Measurements from ENCODE around the gene ANKRD28. TPM values are rescaled to one million over a fixed set of nuclear protein-coding genes. Genes with fewer than 3 reads are reported as not detected.

Gene ANKRD28
- total RNA-seq, 1 experiment from 2014 or later = 47.5 TPM

DNA sequence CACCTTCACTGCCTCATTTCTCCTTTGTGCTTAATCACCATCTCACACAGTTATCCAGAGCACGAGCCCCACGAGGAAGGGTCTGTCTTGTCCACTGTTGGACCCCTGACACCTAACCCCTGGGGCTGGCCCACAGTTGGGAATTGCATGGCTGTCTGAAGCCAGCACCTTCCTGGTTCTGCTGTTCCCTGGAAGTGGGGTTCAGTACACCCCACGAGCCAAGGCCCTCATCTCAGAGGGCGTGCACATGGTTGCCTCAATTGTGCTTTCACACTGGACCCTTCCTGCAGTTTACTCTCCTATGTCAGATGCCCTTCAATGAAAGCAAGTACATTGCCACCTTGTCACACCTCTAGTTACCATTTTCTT is 165.6 kb downstream of the ANKRD28 start:
- CTCF ChIA-PET = no interaction called here
- Histone ChIP-seq H3K27me3 (ENCODE audit: insufficient read depth, low read length) (no peaks in the 10 kb centered on the region), H3K9me2 (ENCODE audit: insufficient read depth) (0 out of 2 replicates have a peak, but pooled peaks cover 2% of the 10 kb centered on the region), H3K4me2 (ENCODE audit: low read length) (0 out of 2 replicates have a peak overlapping the region, but pooled peaks have one; percentile 58), H3K27ac (ENCODE audit: low read depth, low read length) (no peak overlapping the region), H4K20me1 (ENCODE audit: insufficient read depth) (no peaks in the 10 kb centered on the region), H3K36me3 (ENCODE audit: control insufficient read depth in 1 of 2, insufficient read depth in 2 of 2, low read length in 2 of 2) (no peaks in the 10 kb centered on the region), H3K9me3 (ENCODE audit: control insufficient read depth in 1 of 2, insufficient read depth in 1 of 2, low read depth in 1 of 2, low read length in 2 of 2) (no peaks in the 10 kb centered on the region), H2AFZ (ENCODE audit: low read depth, low read length, poor library complexity, severe bottlenecking) (no peak overlapping the region), H3K4me1 (ENCODE audit: control insufficient read depth in 1 of 2, insufficient read depth in 2 of 2, low read length in 2 of 2) (peaks cover 35 to 67% of the 10 kb centered on the region in 2 experiments), H3K9ac (ENCODE audit: low read length) (no peak overlapping the region), H3K4me3 (replicated peaks in 1 of 2; ENCODE audit: low read depth in 1 of 2, low read length in 2 of 2) (no peak overlapping the region), H3K79me2 (ENCODE audit: insufficient read depth, low read length) (no peaks in the 10 kb centered on the region)
- no peak for TF ChIP-seq JUND (IDR thresholded peaks at IDR 0.05)
- no peak for TF ChIP-seq CBX3 (IDR thresholded peaks at IDR 0.05; ENCODE audit: low read depth)
- TF ChIP-seq, protein P1, sequence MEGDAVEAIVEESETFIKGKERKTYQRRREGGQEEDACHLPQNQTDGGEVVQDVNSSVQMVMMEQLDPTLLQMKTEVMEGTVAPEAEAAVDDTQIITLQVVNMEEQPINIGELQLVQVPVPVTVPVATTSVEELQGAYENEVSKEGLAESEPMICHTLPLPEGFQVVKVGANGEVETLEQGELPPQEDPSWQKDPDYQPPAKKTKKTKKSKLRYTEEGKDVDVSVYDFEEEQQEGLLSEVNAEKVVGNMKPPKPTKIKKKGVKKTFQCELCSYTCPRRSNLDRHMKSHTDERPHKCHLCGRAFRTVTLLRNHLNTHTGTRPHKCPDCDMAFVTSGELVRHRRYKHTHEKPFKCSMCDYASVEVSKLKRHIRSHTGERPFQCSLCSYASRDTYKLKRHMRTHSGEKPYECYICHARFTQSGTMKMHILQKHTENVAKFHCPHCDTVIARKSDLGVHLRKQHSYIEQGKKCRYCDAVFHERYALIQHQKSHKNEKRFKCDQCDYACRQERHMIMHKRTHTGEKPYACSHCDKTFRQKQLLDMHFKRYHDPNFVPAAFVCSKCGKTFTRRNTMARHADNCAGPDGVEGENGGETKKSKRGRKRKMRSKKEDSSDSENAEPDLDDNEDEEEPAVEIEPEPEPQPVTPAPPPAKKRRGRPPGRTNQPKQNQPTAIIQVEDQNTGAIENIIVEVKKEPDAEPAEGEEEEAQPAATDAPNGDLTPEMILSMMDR (IDR thresholded peaks at IDR 0.05 in 2 of 3, conservative IDR thresholded peaks at IDR 0.05 in 1 of 3; ENCODE audit: borderline replicate concordance in 1 of 3, insufficient read depth in 1 of 3, low read depth in 2 of 3, low read length in 2 of 3) = no peak
- no peak for TF ChIP-seq SIN3A (IDR thresholded peaks at IDR 0.05; ENCODE audit: low read depth)
- TF ChIP-seq, protein P2, sequence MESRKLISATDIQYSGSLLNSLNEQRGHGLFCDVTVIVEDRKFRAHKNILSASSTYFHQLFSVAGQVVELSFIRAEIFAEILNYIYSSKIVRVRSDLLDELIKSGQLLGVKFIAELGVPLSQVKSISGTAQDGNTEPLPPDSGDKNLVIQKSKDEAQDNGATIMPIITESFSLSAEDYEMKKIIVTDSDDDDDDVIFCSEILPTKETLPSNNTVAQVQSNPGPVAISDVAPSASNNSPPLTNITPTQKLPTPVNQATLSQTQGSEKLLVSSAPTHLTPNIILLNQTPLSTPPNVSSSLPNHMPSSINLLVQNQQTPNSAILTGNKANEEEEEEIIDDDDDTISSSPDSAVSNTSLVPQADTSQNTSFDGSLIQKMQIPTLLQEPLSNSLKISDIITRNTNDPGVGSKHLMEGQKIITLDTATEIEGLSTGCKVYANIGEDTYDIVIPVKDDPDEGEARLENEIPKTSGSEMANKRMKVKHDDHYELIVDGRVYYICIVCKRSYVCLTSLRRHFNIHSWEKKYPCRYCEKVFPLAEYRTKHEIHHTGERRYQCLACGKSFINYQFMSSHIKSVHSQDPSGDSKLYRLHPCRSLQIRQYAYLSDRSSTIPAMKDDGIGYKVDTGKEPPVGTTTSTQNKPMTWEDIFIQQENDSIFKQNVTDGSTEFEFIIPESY (IDR thresholded peaks at IDR 0.05; ENCODE audit: extremely low read depth, insufficient replicate concordance, low read length) = no peak
- no peak for TF ChIP-seq TCF7L2 (IDR thresholded peaks at IDR 0.05; ENCODE audit: borderline replicate concordance, extremely low read depth, insufficient read depth, insufficient read length)
- TF ChIP-seq, protein P3, sequence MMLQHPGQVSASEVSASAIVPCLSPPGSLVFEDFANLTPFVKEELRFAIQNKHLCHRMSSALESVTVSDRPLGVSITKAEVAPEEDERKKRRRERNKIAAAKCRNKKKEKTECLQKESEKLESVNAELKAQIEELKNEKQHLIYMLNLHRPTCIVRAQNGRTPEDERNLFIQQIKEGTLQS (IDR thresholded peaks at IDR 0.05) = no peak
- intact Hi-C loops (cut with micrococcal nuclease) = loop anchor here (5.0 to 10.0 kb wide), 2 partner anchors 413 to 545 kb away; no protein-coding TSS in a partner anchor
- no TSS peak for BruUV-seq (replicated peaks)
- DNase-seq (ENCODE audit: low read depth, low spot score) = no peak
- POLR2A ChIA-PET = no interaction called here
- RAD21 ChIA-PET (ENCODE audit: low non-redundant PET in 1 of 2, low total read pairs in 2 of 2, uncharacterized antibody in 2 of 2, unreplicated experiment in 2 of 2) = no interaction called here
- ATAC-seq = no peak
